K562 (cell line): ENCODE data around the gene NFE2.

Experiments used
- CTCF ChIP-seq, 3 experiments: IDR thresholded peaks in 2 of 3; conservative IDR thresholded peaks in 1 of 3; 2 replicates each; pipeline ENCODE4 v1.5.1; 2011 to 2012; ENCODE audit warnings: low read length in 3 of 3, mild to moderate bottlenecking in 3 of 3, control low read depth in 2 of 3, improper control_type of control experiment in 1 of 3, inconsistent platforms in 1 of 3, low read depth in 1 of 3, mixed read lengths in 1 of 3, moderate library complexity in 1 of 3; ENCODE audit not compliant: insufficient read depth in 2 of 3
- EP300 ChIP-seq: IDR thresholded peaks from 2 replicates; pipeline ENCODE4 v1.6.1; 2012; ENCODE audit warnings: low read length, improper control_type of control experiment
- ETS2 ChIP-seq: IDR thresholded peaks from 2 replicates; pipeline ENCODE4 v1.6.1; 2016; ENCODE audit warnings: borderline replicate concordance, missing genetic modification characterization, mild to moderate bottlenecking, moderate library complexity, missing compliant biosample characterization; ENCODE audit not compliant: poor library complexity, severe bottlenecking
- FOXP1 ChIP-seq: sonication (generic); formaldehyde crosslinking; IDR thresholded peaks from 2 replicates; pipeline ENCODE4 v1.8.0; 2022; ENCODE audit warnings: mild to moderate bottlenecking, missing genetic modification reagents
- NFE2L1 ChIP-seq: fragments of 450-650 bp; IDR thresholded peaks from 2 replicates; pipeline ENCODE4 v1.6.1; 2016; ENCODE audit warnings: missing genetic modification characterization, low read depth, mild to moderate bottlenecking, missing compliant biosample characterization, moderate library complexity, borderline replicate concordance
- PCBP1 ChIP-seq: fragments of 200-400 bp; formaldehyde crosslinking; IDR thresholded peaks from 2 replicates; pipeline ENCODE4 v1.6.1; 2018; ENCODE audit warnings: mild to moderate bottlenecking, low read depth, low read length; ENCODE audit not compliant: poor library complexity, severe bottlenecking
- REST ChIP-seq, 2 experiments: fragments of 450-650 bp; formaldehyde crosslinking in 1 of 2; IDR thresholded peaks; 2 replicates each; pipeline versions ENCODE4 v1.4.0 to v1.6.1; 2014 to 2020; ENCODE audit warnings: mild to moderate bottlenecking in 2 of 2, borderline replicate concordance in 1 of 2, low read depth in 1 of 2
- TAF1 ChIP-seq: IDR thresholded peaks from 2 replicates; pipeline ENCODE4 v1.6.1; 2011; ENCODE audit warnings: mild to moderate bottlenecking, low read length, moderate library complexity; ENCODE audit not compliant: insufficient read depth, control insufficient read depth, severe bottlenecking; ENCODE audit errors: extremely low read depth
- YY1 ChIP-seq, 3 experiments: IDR thresholded peaks; 2 replicates each; pipeline ENCODE4 v1.6.1; 2011; ENCODE audit warnings: low read length in 2 of 3, mild to moderate bottlenecking in 2 of 3, moderate library complexity in 2 of 3, borderline replicate concordance in 1 of 3, control low read depth in 1 of 3, low read depth in 1 of 3; ENCODE audit not compliant: insufficient read depth in 3 of 3, insufficient replicate concordance in 2 of 3, control insufficient read depth in 1 of 3, insufficient read length in 1 of 3; ENCODE audit errors: extremely low read depth in 1 of 3
- ZNF24 ChIP-seq: fragments of 450-650 bp; IDR thresholded peaks from 2 replicates; pipeline ENCODE4 v1.6.1; 2016
- ZNF318 ChIP-seq, 2 experiments: fragments of 450-650 bp; IDR thresholded peaks; 2 replicates each; pipeline ENCODE4 v1.6.1; 2016; ENCODE audit warnings: mild to moderate bottlenecking in 2 of 2, borderline replicate concordance in 1 of 2, low read depth in 1 of 2, moderate library complexity in 1 of 2

GRCh38 chr12:54294953-54295566 lies 5.8 kb downstream of the NFE2 start:
- no peak for TF ChIP-seq TAF1
- TF ChIP-seq NFE2L1 = no peak
- TF ChIP-seq ZNF24 = no peak
- no peak for TF ChIP-seq REST (IDR thresholded peaks at IDR 0.05; ENCODE audit: borderline replicate concordance)
- no peak for TF ChIP-seq REST (CRISPR knock-in tag; IDR thresholded peaks at IDR 0.05; ENCODE audit: low read depth)
- no peak for TF ChIP-seq CTCF (IDR thresholded peaks at IDR 0.05 in 2 of 3, conservative IDR thresholded peaks at IDR 0.05 in 1 of 3; ENCODE audit: insufficient read depth in 2 of 3, low read depth in 1 of 3, low read length in 3 of 3)
- no peak for TF ChIP-seq ZNF318 (IDR thresholded peaks at IDR 0.05; ENCODE audit: borderline replicate concordance in 1 of 2, low read depth in 1 of 2)
- no peak for TF ChIP-seq EP300
- no peak for TF ChIP-seq YY1 (IDR thresholded peaks at IDR 0.05; ENCODE audit: borderline replicate concordance in 1 of 3, control insufficient read depth in 1 of 3, extremely low read depth in 1 of 3, insufficient read depth in 3 of 3, insufficient read length in 1 of 3, insufficient replicate concordance in 2 of 3, low read depth in 1 of 3, low read length in 2 of 3)
- no peak for TF ChIP-seq PCBP1
- no peak for TF ChIP-seq ETS2 (tag)
- TF ChIP-seq FOXP1 (CRISPR knock-in tag) = no peak
